Measurements from ENCODE around the gene CWC25.

Gene CWC25

GRCh38 chr17:38824899-38825761 lies at the start of gene CWC25:
Gene CWC25, minus strand, starts transcription at chr17:38825321. Its CDS starts 138 bp downstream, at chr17:38825183.
- peaks cover 13% of the 10 kb centered on the region for H3K36me3 ChIP-seq (ENCODE audit: insufficient read depth, low read length)
- no peaks in the 10 kb centered on the region for H3K9me3 ChIP-seq (ENCODE audit: low read depth, low read length)
- peak; percentile 94 for DNase-seq (ENCODE audit: low read depth, low spot score)
- peak within 1 kb of the TSS; percentile 99 for H3K9ac ChIP-seq (ENCODE audit: insufficient read length)
- TF ChIP-seq POLR2AphosphoS5 (IDR thresholded peaks at IDR 0.05; ENCODE audit: borderline replicate concordance, low read depth, low read length), result peak; percentile 91
- TF ChIP-seq FOXP2 (optimal IDR thresholded peaks at IDR 0.05; ENCODE audit: control extremely low read depth, extremely low read length, insufficient read depth), result peak; percentile 53
- no peak for TF ChIP-seq EZH2 (IDR thresholded peaks at IDR 0.05)
- peak within 1 kb of the TSS; percentile 83 for H3K4me3 ChIP-seq
- peak within 1 kb of the TSS; percentile 99 for H3K27ac ChIP-seq

- TF ChIP-seq EZH2 (IDR thresholded peaks at IDR 0.05) (no peak), POLR2AphosphoS5 (IDR thresholded peaks at IDR 0.05; ENCODE audit: borderline replicate concordance, low read depth, low read length) (no peak), FOXP2 (optimal IDR thresholded peaks at IDR 0.05; ENCODE audit: control extremely low read depth, extremely low read length, insufficient read depth) (no peak)
- H3K9ac ChIP-seq (ENCODE audit: insufficient read length), result no peak overlapping the region
- no peaks in the 10 kb centered on the region for H3K9me3 ChIP-seq (ENCODE audit: low read depth, low read length)
- H3K4me3 ChIP-seq, result no peak overlapping the region
- H3K36me3 ChIP-seq (ENCODE audit: insufficient read depth, low read length), result 0 out of 2 replicates have a peak, but pooled peaks cover 9% of the 10 kb centered on the region
- peak overlapping the region; percentile 95 for H3K27ac ChIP-seq
- no peak for DNase-seq (ENCODE audit: low read depth, low spot score)
Observed at GRCh38 chr17:38873640-38874380, 48.7 kb upstream of the CWC25 start.

DNA sequence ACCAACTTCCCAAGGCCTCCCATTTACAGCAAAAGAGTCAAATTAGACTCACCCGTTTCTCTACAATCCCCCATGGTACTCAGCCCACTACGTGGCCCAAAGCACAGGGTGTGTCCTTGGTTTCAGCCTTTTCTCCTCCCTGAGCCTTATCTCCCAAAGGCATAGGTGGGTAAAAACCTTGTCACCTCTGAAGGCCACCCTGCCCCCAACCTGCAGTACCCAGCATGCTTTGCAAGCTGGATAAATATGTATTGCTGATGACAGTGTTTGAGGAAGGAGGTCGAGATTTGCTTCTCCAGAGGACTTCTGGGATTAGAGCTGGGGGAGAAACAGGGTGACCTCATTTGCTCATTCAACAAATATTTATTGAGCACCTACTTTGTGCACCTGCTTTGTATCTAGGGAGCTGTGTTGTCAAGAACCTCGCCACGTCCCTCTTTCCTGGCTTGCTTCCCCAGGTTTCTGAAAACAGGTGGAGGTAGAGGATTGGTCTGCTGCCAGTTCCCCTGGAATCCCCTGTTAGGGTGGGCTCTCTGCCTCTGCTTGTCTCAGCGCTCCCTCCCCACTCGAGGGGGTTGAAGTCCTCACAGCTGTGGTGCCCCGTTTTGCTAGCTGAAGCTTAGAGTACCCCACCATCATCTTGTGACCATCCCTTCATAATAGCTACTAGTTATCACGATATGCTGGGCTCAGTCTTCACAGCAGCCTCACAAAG lies 47.7 kb upstream of the CWC25 start:
- Histone ChIP-seq H3K36me3 (ENCODE audit: insufficient read depth, low read length) (0 out of 2 replicates have a peak, but pooled peaks cover under 1% of the 10 kb centered on the region), H3K4me3 (peak overlapping the region; percentile 100; the same call in 1 of the 2 replicates), H3K9me3 (ENCODE audit: low read depth, low read length) (no peaks in the 10 kb centered on the region), H3K27ac (peak overlapping the region; percentile 95; the same call in 1 of the 2 replicates), H3K9ac (ENCODE audit: insufficient read length) (no peak overlapping the region)
- TF ChIP-seq POLR2AphosphoS5 (IDR thresholded peaks at IDR 0.05; ENCODE audit: borderline replicate concordance, low read depth, low read length), result no peak
- TF ChIP-seq EZH2 (IDR thresholded peaks at IDR 0.05), result no peak
- TF ChIP-seq FOXP2 (optimal IDR thresholded peaks at IDR 0.05; ENCODE audit: control extremely low read depth, extremely low read length, insufficient read depth), result no peak
- no peak for DNase-seq (ENCODE audit: low read depth, low spot score)

GRCh38 chr17:38872027-38872511 lies 46.9 kb upstream of the CWC25 start:
- no peak overlapping the region for H3K9ac ChIP-seq (ENCODE audit: insufficient read length)
- peak overlapping the region; percentile 100 for H3K4me3 ChIP-seq
- no peaks in the 10 kb centered on the region for H3K9me3 ChIP-seq (ENCODE audit: low read depth, low read length)
- no peak for DNase-seq (ENCODE audit: low read depth, low spot score)
- H3K27ac ChIP-seq, result peak overlapping the region; percentile 95; the same call in 1 of the 2 replicates
- TF ChIP-seq EZH2 (IDR thresholded peaks at IDR 0.05) (no peak), POLR2AphosphoS5 (IDR thresholded peaks at IDR 0.05; ENCODE audit: borderline replicate concordance, low read depth, low read length) (no peak), FOXP2 (optimal IDR thresholded peaks at IDR 0.05; ENCODE audit: control extremely low read depth, extremely low read length, insufficient read depth) (no peak)
- H3K36me3 ChIP-seq (ENCODE audit: insufficient read depth, low read length), result no peaks in the 10 kb centered on the region

GRCh38 chr17:38871247-38872015 lies 46.3 kb upstream of the CWC25 start:
- H3K4me3 ChIP-seq, result peak overlapping the region; percentile 100
- peak overlapping the region; percentile 8 for H3K27ac ChIP-seq
- peak overlapping the region; percentile 79 for H3K9ac ChIP-seq (ENCODE audit: insufficient read length)
- no peaks in the 10 kb centered on the region for H3K9me3 ChIP-seq (ENCODE audit: low read depth, low read length)
- TF ChIP-seq POLR2AphosphoS5 (IDR thresholded peaks at IDR 0.05; ENCODE audit: borderline replicate concordance, low read depth, low read length) (no peak), EZH2 (IDR thresholded peaks at IDR 0.05) (no peak), FOXP2 (optimal IDR thresholded peaks at IDR 0.05; ENCODE audit: control extremely low read depth, extremely low read length, insufficient read depth) (no peak)
- no peaks in the 10 kb centered on the region for H3K36me3 ChIP-seq (ENCODE audit: insufficient read depth, low read length)
- no peak for DNase-seq (ENCODE audit: low read depth, low spot score)

GRCh38 chr17:38870259-38871165 lies 45.4 kb upstream of the CWC25 start:
- peak overlapping the region; percentile 51 for H3K27ac ChIP-seq
- peak overlapping the region; percentile 100 for H3K4me3 ChIP-seq
- no peak for DNase-seq (ENCODE audit: low read depth, low spot score)
- no peaks in the 10 kb centered on the region for H3K36me3 ChIP-seq (ENCODE audit: insufficient read depth, low read length)
- H3K9ac ChIP-seq (ENCODE audit: insufficient read length), result peak overlapping the region; percentile 84
- no peak for TF ChIP-seq EZH2 (IDR thresholded peaks at IDR 0.05)
- TF ChIP-seq POLR2AphosphoS5 (IDR thresholded peaks at IDR 0.05; ENCODE audit: borderline replicate concordance, low read depth, low read length), result no peak; the same call in 1 of the 2 replicates
- no peak for TF ChIP-seq FOXP2 (optimal IDR thresholded peaks at IDR 0.05; ENCODE audit: control extremely low read depth, extremely low read length, insufficient read depth)
- no peaks in the 10 kb centered on the region for H3K9me3 ChIP-seq (ENCODE audit: low read depth, low read length)

All from SK-N-MC (cell line).